Measurements from ENCODE around the gene SMCHD1. TPM values are rescaled to one million over a fixed set of nuclear protein-coding genes. Genes with fewer than 3 reads are reported as not detected.

Gene SMCHD1
- polyA plus RNA-seq, 2 of the 4 experiments (the other 2 are of a cell fraction), result 15.5 to 25.5 TPM

DNA sequence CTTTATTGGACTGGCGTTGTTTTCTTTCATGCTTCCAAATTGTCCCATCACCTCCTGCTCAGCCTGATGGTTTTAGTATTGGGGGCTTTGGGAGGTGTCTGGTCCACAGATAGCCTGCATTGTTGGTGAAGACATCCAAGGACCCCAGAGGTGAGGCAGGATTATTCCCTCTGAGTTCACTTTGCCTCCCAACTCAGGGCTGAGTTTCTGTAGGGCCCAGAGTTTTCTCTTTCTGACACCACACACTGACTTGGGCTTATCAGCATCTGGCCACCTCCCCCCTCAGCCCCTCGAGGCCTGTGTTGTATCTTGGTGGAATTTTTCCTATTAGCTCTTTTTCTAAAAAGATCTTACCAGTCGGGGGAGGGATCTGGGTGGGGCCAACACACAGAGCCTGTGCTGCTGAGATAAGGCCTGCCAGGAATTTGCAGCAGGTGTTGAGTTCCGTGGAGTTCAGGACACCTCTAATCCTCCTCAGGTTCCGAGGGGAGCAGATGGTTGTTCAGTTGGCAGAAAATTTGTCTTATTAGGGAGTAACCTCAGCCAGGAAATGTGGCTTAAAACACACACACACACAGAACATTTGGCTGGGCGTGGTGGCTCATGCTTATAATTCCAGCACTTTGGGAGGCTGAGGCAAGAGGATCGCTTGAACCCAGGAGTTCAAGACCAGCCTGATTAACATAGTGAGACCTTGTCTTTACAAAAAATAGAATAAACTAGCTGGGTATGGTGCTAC, 198.6 kb downstream of the SMCHD1 start:
- no peak for DNase-seq (ENCODE audit: low read depth in 1 of 2, low spot score in 1 of 2)
- no peak overlapping the region for H3K27ac ChIP-seq
- H3K4me3 ChIP-seq, result no peak overlapping the region
- no peak for ATAC-seq
- H3K9me3 ChIP-seq, result no peaks in the 10 kb centered on the region
- no peak overlapping the region for H3K4me2 ChIP-seq
- CTCF ChIA-PET, result no interaction called here
- no peak for TF ChIP-seq PHF8 (IDR thresholded peaks at IDR 0.05; ENCODE audit: borderline replicate concordance, low read depth)
- TF ChIP-seq, protein P1, sequence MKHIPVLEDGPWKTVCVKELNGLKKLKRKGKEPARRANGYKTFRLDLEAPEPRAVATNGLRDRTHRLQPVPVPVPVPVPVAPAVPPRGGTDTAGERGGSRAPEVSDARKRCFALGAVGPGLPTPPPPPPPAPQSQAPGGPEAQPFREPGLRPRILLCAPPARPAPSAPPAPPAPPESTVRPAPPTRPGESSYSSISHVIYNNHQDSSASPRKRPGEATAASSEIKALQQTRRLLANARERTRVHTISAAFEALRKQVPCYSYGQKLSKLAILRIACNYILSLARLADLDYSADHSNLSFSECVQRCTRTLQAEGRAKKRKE (CRISPR knock-in tag; IDR thresholded peaks at IDR 0.05; ENCODE audit: low read depth), result no peak
- TF ChIP-seq RCOR1 (IDR thresholded peaks at IDR 0.05; ENCODE audit: low read depth, low read length), result no peak
- TF ChIP-seq RAD21 (conservative IDR thresholded peaks at IDR 0.05 in 1 of 2, IDR thresholded peaks at IDR 0.05 in 1 of 2), result no peak
- no peak for TF ChIP-seq CBX2 (IDR thresholded peaks at IDR 0.05; ENCODE audit: borderline replicate concordance, low read depth)
- no peak for TF ChIP-seq CHD4 (IDR thresholded peaks at IDR 0.05; ENCODE audit: borderline replicate concordance)
- TF ChIP-seq BHLHE40 (IDR thresholded peaks at IDR 0.05; ENCODE audit: low read depth, low read length), result no peak
- WGBS (ENCODE audit: missing lambda C conversion rate), result 60% methylated on average over 5 of the region's 7 CpGs
- no peak for FAIRE-seq
- POLR2A ChIA-PET, result no interaction called here
- H3K4me1 ChIP-seq, result 0 out of 3 replicates have a peak, but pooled peaks cover 4% of the 10 kb centered on the region

Small RNAs within 50 kb of the gene (small RNA-seq; reads per million reads assigned to genes)
- gene RF00019 (0 reads per million in 6 experiments), gene RNU6-340P (0 to 1.7 (median 0) reads per million in 6 experiments)

Other genes with a start within 250 kb of the SMCHD1 start
- 10.1 and 14.9 TPM in 2 replicates for gene METTL4, start 84.2 kb upstream of the SMCHD1 start, polyA plus RNA-seq (2011; rRNA removed)
- gene METTL4, start 84.2 kb upstream of the SMCHD1 start, polyA plus RNA-seq (2017; fragmentation: RNase III; extraction: RNeasy Plus Mini Kit Qiagen cat#74134 plus additional on column Dnase treatment), result 6.1 to 7.1 TPM (median 6.5 TPM) in 3 replicates
- gene NDC80, start 84.2 kb upstream of the SMCHD1 start, polyA plus RNA-seq (2011; rRNA removed), result 13.6 and 20.2 TPM in 2 replicates
- gene NDC80, start 84.2 kb upstream of the SMCHD1 start, polyA plus RNA-seq (2017; fragmentation: RNase III; extraction: RNeasy Plus Mini Kit Qiagen cat#74134 plus additional on column Dnase treatment), result 11.1 to 13.0 TPM (median 11.7 TPM) in 3 replicates
- gene EMILIN2, start 191.3 kb downstream of the SMCHD1 start, polyA plus RNA-seq (2011; rRNA removed), result 4.2 and 5.4 TPM in 2 replicates
- gene EMILIN2, start 191.3 kb downstream of the SMCHD1 start, polyA plus RNA-seq (2017; fragmentation: RNase III; extraction: RNeasy Plus Mini Kit Qiagen cat#74134 plus additional on column Dnase treatment), result 6.1 to 7.8 TPM (median 6.7 TPM) in 3 replicates

All from A549 (cell line).